ENCODE measurements around the gene TJP2.

- TF ChIP-seq CTCF (conservative IDR thresholded peaks at IDR 0.05) (no peak), ZFX (IDR thresholded peaks at IDR 0.05) (no peak)
Measured at GRCh38 chr9:69258551-69258950, 84.5 kb downstream of the TJP2 start.
